ENCODE results near the gene RASAL2.
"Not testable (repeated sequence)": the region's sequence is repeated elsewhere in the genome, so short reads cannot be mapped to it uniquely, and the experiment has no call there.

DNA sequence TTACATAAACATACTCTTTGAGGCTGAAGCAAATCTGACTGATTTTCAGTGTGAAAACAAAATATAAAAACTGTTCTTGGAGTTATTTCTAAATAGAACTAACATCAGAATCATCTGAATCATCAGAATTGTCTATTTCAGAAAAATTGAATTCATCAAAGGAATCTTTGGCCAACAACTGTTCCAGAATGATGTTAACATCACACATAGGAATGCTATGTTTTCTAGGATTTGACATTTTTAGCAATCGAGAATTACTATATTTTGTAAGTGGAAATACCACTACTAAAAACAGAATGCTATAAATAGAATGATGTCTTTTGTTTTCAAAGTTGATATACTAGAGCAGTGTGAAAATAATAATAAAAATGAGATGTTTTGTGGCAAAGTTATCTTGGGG is 258.0 kb downstream of the RASAL2 start:
- TF ChIP-seq, protein P1, sequence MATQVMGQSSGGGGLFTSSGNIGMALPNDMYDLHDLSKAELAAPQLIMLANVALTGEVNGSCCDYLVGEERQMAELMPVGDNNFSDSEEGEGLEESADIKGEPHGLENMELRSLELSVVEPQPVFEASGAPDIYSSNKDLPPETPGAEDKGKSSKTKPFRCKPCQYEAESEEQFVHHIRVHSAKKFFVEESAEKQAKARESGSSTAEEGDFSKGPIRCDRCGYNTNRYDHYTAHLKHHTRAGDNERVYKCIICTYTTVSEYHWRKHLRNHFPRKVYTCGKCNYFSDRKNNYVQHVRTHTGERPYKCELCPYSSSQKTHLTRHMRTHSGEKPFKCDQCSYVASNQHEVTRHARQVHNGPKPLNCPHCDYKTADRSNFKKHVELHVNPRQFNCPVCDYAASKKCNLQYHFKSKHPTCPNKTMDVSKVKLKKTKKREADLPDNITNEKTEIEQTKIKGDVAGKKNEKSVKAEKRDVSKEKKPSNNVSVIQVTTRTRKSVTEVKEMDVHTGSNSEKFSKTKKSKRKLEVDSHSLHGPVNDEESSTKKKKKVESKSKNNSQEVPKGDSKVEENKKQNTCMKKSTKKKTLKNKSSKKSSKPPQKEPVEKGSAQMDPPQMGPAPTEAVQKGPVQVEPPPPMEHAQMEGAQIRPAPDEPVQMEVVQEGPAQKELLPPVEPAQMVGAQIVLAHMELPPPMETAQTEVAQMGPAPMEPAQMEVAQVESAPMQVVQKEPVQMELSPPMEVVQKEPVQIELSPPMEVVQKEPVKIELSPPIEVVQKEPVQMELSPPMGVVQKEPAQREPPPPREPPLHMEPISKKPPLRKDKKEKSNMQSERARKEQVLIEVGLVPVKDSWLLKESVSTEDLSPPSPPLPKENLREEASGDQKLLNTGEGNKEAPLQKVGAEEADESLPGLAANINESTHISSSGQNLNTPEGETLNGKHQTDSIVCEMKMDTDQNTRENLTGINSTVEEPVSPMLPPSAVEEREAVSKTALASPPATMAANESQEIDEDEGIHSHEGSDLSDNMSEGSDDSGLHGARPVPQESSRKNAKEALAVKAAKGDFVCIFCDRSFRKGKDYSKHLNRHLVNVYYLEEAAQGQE (IDR thresholded peaks at IDR 0.05) = not testable (repeated sequence)
- TF ChIP-seq, protein P2, sequence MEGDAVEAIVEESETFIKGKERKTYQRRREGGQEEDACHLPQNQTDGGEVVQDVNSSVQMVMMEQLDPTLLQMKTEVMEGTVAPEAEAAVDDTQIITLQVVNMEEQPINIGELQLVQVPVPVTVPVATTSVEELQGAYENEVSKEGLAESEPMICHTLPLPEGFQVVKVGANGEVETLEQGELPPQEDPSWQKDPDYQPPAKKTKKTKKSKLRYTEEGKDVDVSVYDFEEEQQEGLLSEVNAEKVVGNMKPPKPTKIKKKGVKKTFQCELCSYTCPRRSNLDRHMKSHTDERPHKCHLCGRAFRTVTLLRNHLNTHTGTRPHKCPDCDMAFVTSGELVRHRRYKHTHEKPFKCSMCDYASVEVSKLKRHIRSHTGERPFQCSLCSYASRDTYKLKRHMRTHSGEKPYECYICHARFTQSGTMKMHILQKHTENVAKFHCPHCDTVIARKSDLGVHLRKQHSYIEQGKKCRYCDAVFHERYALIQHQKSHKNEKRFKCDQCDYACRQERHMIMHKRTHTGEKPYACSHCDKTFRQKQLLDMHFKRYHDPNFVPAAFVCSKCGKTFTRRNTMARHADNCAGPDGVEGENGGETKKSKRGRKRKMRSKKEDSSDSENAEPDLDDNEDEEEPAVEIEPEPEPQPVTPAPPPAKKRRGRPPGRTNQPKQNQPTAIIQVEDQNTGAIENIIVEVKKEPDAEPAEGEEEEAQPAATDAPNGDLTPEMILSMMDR (IDR thresholded peaks at IDR 0.05) = not testable (repeated sequence)
- TF ChIP-seq, protein P3, sequence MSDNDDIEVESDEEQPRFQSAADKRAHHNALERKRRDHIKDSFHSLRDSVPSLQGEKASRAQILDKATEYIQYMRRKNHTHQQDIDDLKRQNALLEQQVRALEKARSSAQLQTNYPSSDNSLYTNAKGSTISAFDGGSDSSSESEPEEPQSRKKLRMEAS (IDR thresholded peaks at IDR 0.05) = not testable (repeated sequence)
- TF ChIP-seq, protein P4, sequence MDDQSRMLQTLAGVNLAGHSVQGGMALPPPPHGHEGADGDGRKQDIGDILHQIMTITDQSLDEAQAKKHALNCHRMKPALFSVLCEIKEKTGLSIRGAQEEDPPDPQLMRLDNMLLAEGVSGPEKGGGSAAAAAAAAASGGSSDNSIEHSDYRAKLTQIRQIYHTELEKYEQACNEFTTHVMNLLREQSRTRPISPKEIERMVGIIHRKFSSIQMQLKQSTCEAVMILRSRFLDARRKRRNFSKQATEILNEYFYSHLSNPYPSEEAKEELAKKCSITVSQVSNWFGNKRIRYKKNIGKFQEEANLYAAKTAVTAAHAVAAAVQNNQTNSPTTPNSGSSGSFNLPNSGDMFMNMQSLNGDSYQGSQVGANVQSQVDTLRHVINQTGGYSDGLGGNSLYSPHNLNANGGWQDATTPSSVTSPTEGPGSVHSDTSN (IDR thresholded peaks at IDR 0.05) = not testable (repeated sequence)
- not testable (repeated sequence) for TF ChIP-seq POLR2A (IDR thresholded peaks at IDR 0.05; ENCODE audit: low read length); KDM1A (IDR thresholded peaks at IDR 0.05; ENCODE audit: low read depth); BHLHE40 (IDR thresholded peaks at IDR 0.05; ENCODE audit: low read depth, low read length); SMC3 (IDR thresholded peaks at IDR 0.05); MAZ (IDR thresholded peaks at IDR 0.05; ENCODE audit: borderline replicate concordance, low read depth, low read length); RAD21 (conservative IDR thresholded peaks at IDR 0.05 in 1 of 2, IDR thresholded peaks at IDR 0.05 in 1 of 2); POLR2AphosphoS2 (conservative IDR thresholded peaks at IDR 0.05; ENCODE audit: low read length); CHD2 (IDR thresholded peaks at IDR 0.05; ENCODE audit: low read length, partially characterized antibody); HOXB13 (CRISPR knock-in tag; IDR thresholded peaks at IDR 0.05; ENCODE audit: low read depth)
- TF ChIP-seq, protein P5, sequence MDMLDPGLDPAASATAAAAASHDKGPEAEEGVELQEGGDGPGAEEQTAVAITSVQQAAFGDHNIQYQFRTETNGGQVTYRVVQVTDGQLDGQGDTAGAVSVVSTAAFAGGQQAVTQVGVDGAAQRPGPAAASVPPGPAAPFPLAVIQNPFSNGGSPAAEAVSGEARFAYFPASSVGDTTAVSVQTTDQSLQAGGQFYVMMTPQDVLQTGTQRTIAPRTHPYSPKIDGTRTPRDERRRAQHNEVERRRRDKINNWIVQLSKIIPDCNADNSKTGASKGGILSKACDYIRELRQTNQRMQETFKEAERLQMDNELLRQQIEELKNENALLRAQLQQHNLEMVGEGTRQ (IDR thresholded peaks at IDR 0.05) = not testable (repeated sequence)

Measured in A549 (cell line).